OCI-M1 (cell line): ENCODE measurements around the gene AGPS.

Experiments used
- DNase-seq: peaks from one replicate; lab custom pipeline; 2025; lab: John Stamatoyannopoulos, UW

Gene AGPS

GRCh38 chr2:177592397-177592796 lies 199.8 kb downstream of the AGPS start:
- no peak for DNase-seq

- no peak for DNase-seq
Measured at GRCh38 chr2:177592945-177593344, 200.4 kb downstream of the AGPS start.

- DNase-seq: no peak
Measured at GRCh38 chr2:177593402-177593801, 200.8 kb downstream of the AGPS start.
